Amygdala (tissue), 56 donors: ENCODE data around the gene NOL12.
"Not testable (repeated sequence)": the region's sequence is repeated elsewhere in the genome, so short reads cannot be mapped to it uniquely, and the experiment has no call there.

Experiments used
- DNase-seq, 56 donors: peaks; one replicate each; lab custom pipeline; 2025; lab: John Stamatoyannopoulos, UW

The NOL12 gene, protein sequence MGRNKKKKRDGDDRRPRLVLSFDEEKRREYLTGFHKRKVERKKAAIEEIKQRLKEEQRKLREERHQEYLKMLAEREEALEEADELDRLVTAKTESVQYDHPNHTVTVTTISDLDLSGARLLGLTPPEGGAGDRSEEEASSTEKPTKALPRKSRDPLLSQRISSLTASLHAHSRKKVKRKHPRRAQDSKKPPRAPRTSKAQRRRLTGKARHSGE

DNA sequence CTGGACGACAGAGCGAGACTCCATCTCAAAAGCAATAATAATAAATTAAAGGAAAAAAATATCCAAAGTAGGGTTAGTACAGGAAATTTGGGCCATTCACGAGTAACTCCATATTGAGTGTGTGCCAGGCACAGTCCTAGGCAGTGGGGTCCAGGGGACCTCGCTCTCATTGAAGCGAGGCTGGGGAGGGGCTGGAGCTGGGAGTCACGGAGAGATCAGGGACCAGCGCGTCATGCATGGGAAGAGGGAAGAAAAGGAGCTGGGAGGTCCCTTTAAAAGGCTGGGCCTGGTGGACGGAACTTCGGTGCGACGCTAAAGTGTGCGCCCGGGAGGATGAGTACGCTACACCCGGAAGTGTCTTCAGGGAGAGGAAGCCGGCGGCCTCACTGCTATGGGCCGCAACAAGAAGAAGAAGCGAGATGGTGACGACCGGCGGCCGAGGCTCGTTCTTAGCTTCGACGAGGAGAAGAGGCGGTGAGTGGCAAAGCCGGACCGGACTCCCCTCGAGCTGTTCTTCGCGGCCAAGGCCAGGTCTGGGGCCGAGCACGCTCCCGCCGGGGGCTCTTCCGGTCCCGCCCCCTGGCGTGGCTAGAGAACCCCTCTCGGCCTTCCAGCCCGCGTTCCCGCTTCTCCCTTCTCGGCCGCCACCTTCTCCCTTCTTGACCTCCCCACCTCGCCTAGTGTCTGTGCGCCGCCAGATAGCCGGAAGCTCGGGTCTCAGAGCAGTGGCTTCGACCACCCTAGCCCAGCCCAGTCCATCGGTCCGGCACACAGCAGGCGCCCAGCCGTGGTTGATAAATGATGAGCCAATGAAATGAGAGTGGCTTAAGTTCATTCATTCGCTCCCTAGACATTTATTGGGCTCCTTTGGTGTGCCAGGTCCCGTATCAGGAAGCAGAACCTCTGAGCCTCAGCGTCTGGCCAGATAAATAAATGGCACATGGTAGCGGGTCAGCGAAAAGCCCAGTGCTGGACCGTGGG lies at the start of gene NOL12:
Gene NOL12, plus strand, starts transcription at position 342 of the 981 bp plus-strand sequence. Its CDS starts 50 bp downstream, at position 392.
- peak in 55 of 56 donors; percentile 20 to 89 (median 73) for DNase-seq

DNA sequence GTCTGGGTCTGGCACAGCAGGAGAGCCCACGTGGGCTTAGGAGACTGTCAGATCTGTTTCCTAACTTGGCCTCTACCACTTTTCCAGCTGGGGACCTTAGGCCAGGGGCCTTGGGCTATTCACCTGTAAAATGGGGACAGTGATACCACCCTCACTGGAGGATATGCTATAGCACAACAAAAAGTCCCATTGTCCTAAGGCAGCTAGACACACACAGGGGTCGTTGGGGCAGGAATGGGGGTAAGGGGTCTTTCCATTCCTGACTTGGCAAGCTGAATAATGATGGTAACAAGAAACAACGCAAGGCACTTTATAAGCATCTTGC lies 49.2 kb upstream of the NOL12 start:
- DNase-seq = no peak

DNA sequence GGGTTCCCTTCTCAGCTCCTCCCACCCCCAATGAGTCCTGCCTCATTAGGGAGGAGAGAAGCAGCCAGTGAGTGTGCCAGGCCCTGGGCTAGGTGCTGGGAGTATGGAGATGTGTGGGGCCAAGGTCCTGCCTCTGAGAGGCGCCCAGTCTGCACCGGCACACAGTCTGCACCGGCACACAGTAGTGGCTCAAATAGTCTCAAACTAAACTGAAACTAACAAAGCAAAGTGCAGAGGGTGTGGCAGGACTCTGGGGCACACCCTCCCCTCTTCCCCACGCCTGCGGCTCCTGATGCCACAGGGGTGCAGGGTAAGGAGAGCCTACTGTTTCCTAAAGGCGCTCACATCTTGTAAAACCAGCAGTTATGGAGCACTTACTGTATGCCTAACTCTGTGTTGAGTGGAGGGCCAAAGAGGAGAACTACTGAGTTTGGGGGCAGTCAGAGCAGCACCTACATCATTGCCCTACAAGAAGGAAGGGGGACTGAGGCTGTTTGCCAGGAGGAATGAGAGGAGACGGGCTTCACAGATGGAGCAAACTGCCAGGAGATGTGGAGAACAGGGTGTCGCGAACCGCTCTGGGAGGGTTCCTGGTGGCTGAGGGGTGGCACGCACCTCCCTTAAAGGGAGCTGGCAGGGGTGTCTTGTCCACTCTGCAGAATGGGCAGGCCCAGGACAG lies 47.6 kb upstream of the NOL12 start:
- no peak for DNase-seq

DNA sequence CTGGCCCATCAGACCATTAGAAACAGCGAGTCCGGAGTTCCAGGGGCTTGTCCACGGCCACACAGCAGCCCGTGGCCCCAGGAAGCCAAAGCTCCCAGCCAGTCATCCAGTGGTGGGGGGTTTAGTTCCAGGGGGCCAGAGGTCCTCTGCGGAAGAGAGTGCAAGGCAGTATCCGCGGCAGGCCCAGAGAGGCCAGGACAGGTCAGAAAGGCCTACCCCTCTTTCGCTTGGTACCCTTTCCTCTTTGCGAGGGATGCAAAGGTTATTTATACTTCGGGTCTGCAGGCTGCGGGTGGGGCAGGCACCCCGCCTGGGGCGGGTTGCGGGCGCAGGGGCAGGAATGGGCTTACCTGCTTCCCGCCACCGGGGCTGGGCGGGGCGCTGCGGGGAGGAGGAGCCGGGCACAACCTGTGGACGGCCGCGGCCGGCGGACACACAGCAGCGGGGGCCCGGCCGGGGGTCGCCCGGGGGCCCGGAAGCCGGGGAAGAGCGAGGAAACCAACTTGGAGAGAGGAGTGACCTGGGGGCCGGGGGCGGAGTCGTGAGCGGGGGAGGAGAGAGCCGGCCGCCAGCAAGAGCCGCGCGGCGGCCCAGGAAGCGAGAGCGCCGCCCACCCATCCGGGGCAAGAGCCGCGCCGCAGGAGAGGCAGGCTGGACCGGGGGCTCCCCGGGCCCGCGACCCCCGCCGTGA lies 46.9 kb upstream of the NOL12 start, which contains the start of gene SH3BP1:
Gene SH3BP1, plus strand, starts transcription at position 600 of the 691 bp plus-strand sequence. CDS start 119 bp downstream, outside the sequence.
- peak in 4 of 56 donors; percentile 14 to 60 (median 27) for DNase-seq

DNA sequence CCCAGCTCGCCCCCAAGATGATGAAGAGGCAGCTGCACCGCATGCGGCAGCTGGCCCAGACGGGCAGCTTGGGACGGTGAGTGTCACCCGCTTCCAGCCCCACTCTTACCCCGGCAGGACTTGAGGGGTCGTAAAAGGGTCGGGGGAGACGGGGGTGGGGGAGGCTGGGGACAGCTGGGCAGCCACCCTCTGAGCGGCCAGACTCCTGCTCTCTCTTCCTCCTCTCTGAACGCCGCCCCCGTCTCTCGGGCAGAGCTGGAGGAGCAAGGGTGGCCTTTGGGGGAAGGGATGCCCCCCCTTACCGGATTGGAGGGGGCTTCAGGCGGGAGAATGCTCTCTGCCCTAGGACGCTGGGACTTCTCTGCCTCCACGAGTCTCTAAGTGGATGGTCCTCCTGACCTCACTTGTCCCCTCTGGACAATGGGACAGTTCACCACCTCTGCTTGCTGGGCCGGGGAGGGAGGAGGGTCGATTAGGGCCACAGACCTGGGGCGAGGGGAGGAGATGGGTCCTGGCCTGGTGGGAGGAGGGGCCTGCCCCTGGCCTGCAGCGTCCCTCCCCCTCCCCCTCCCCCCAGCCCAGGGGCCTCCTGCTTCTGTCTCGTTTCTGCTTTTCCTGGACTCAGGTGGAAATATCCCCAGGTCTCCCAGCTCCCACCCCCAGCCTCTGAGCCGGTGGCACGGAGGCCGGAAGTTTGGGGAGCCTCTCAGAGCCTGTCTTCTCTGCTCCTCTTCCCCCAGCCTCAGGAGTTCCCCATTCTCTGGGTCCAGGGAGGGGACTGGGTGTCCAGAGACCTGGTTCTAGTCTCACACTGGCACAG lies 46.2 kb upstream of the NOL12 start:
- peak in 1 of 56 donors; percentile 71 for DNase-seq

DNA sequence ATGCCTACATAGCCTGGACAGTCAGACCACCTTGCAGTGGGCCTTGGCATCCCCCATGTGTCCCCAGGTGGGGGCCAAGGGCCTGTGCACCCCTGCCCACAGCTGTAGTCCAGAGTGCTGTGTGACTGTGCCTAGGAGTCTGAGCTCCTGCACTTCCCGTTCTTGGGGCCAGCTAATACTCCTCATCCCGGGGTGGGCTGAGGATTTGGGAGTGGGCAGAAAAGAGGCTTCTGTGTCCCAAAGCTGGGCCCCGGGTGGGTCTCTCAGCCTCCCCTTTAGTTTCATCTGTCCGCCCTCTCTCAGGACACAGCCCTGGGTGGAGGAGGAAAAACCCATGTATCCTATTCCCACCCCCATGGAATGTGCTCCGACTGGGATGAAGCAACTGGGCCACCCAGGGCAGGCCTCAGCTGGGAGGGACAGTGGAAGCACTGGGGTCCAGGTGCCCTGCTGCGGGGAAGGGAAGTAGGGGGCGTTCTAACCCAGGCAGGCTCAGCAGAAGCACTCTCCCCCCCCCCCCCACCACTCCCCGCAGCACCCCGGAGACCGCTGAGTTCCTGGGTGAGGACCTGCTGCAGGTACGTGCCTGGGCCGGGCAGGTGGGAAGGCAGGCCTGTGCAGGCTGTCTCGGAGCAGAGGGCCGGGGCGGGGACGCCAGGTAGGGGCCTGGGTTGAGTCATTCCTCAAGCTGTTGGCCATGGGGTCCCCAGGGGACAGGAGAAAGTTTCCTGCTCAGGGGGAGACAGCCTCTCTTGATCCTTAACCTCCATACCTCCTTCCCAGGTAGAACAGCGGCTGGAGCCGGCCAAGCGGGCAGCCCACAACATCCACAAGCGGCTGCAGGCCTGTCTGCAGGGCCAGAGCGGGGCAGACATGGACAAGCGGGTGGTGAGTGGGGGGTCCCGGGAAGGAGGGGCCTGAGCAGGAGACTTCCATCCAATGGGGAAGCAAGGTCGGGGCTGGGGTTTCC lies 45.3 kb upstream of the NOL12 start:
- no peak for DNase-seq

DNA sequence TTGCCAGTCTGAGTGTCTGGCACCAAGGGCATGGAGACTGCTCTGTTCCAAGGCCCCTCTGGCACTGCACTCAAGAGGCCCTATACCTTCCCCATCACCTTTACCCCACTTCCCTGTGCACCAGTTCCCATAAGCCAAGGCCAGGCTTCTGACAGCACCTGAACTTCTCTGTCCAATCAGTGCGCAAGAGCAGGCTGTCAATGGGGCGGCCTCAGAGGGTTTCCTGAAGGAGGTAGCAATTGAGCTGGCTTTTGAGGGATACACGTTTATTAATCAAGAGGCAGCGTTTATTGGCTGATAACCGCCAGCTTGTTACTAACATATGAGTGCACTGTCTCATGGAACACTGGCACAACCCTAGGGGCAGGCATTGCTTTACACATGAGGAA lies 44.6 kb upstream of the NOL12 start:
- no peak for DNase-seq

DNA sequence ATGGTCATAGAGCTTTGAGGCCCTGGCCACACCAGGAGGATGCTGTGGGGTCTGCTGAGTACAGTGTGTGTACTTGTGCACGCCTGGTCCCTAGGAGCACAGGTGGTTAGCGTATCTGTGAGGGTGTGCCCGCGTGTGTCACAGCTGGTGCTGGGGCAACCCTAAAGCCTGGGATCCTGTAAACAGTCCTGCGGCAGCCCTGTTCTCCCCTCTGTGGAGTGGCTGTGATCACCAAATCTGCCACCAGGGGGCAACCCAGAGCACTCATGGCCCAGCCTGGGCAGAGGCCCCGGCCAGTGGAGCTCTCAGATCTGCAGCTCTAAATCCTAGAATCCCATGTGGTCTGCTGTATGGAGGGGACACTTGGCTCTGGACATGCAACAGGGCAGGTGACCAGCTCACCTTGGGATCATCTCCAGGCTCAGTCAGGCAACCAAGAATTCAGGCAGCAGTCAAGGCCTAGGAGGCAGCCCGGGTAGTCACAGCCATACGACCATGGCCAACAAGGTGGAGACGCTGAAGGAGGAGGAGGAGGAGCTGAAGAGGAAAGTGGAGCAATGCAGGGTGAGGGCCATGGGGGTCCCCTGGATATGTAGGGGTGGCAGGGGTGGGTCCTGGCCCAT lies 42.8 kb upstream of the NOL12 start:
- DNase-seq = peak in 53 of 56 donors; percentile 21 to 91 (median 62)

DNA sequence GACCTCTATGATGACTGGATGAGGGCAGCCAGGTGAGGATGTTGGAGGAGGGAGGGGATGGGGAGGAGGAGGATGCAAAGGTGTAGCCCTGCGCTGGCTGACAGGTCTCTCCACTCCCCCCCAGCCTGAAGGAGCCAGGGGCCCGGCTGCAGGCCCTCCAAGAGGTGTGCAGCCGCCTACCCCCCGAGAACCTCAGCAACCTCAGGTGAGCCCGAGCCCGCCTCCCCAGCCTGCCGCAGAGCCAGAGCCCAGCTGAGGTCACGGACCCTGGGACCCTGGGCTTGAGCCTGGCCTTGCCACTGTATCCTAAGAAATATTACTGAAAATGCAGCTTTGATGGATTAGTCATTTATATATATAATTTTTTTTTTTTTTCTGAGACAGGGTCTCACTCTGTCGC lies 38.8 kb upstream of the NOL12 start:
- no peak for DNase-seq

DNA sequence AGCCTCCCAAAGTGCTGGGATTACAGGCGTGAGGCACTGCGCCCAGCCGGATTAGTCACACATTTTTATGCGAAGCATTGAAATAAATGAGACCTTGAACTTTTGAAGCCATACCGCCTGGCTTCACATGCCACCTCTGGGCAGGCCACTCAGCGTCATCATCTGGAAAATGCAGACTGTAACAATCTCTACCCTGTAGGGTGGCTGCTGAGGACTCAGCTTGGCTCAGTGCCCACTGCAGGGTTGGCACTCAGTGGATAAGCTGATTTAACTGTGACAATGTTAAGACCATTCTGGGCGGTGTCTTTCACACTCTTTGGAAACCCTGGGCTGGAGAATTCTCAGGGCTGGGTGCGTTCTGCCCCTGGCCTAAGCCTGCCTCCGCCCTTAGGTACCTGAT lies 38.2 kb upstream of the NOL12 start:
- DNase-seq = no peak

DNA sequence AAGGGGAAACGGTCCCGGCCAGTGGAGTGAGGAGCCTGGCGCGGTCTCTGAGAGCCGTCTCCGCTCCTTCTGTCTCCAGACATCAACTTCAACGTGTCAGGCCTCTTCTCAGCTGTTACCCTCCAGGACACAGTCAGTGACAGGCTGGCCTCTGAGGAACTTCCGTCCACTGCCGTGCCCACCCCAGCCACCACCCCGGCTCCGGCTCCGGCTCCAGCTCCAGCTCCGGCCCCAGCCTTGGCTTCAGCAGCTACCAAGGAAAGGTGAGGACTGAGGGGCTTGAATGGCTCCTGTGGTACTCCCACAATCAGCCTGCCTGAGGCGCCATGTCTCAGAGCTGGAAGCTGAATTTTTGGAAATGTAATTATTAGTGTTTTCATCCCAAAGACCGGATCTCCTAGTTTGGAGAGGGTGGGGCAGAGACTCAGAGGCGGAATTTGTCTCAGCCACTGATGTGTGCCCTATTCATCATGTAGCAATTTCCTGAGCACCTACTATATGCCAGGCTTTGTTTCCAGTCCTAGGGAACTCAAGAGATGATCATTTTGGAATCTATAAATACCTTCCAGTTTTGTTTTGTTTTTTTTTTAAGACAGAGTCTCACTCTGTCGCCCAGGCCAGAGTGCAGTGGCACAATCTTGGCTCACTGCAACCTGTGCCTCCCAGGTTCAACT lies 35.5 kb upstream of the NOL12 start:
- no peak for DNase-seq

DNA sequence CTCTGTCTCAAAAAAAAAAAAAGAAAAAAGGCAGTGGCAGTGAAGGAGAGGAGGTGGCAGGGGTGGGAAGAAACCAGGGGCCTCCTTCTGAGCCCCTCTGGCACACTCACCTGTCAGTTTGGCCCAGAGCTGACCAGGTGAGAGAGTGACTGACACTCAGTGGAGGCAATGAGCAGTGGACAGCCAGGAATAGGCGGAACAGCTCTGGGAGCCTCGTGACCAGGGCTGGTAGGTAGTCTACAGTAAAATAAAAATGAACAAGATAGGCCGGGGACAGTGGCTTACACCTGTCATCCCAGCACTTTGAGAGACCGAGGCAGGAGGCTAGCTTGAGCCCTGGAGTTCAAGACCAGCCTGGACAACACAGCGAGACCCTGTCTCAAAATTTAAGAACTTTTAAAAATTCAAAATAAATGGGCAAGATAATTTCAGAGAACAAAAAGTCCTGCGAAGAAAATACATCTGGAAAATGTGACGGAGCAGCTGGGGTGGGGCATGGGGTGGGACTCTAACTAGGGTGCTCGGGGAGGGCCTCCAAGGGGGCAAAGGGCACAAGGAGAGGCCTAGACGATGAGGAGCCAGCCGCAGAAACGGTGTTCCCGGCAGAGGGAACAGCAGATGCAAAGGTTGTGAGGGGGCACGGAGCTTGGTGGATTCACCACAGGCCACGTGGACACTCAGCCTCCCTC lies 31.4 kb upstream of the NOL12 start:
- no peak for DNase-seq

DNA sequence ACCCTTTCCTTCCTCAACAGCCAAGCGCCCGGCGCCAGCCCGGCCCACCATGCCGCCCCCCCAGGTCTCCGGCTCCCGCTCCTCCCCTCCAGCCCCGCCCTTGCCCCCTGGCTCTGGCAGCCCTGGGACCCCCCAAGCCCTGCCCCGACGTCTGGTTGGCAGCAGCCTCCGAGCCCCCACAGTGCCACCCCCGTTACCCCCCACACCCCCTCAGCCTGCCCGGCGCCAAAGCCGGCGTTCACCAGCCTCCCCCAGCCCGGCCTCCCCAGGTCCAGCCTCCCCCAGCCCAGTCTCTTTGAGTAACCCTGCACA lies 30.9 kb upstream of the NOL12 start:
- DNase-seq = no peak

DNA sequence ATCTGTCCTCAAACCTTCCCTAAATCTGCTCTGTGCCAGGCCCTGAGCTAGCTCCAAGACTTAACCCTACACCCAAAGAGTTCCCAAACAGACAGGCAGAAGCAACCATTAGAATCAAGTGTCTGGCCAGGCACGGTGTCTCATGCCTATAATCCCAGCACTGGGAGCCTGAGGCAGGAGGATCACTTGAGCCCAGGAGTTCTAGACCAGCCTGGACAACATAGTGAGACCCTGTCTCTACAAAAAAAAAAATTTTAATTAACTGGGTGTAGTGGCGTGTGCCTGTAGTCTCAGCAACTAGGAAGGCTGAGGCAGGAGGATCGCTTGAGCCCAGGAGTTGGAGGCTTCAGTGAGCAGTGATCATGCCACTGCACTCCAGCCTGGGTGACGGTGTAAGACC lies 29.6 kb upstream of the NOL12 start:
- DNase-seq = not testable (repeated sequence)

DNA sequence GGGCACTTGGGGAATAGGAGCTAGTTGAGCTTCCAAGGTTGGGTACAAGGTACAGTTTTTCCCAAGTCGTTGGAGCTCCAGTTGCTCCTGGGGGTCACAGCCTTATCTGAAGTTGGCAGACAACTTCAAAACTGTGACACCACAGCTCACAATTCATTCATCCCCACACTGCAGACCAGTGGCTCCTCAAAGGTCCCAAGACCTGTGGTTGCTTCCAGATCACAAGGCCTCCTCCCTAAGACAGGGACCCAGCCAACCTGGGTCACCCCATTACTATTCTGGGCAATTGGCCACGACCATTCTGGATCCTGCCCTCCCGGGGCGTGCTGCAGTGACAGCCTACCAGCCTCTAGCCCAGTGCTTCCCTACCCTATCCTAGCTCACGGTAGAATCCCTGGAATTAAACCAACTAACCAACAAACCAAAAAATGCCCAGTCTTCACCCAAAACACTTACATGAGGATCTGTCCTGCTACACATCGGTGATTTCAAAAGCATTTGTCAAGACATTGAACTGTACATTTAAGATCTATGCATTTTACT lies 28.5 kb upstream of the NOL12 start:
- peak in 3 of 56 donors; percentile 25 to 34 (median 29) for DNase-seq
